K562 (cell line): ENCODE results near the gene ADCY9. TPM values are rescaled to one million over a fixed set of nuclear protein-coding genes. Genes with fewer than 3 reads are reported as not detected.

Experiments
- ATAC-seq: fragments of 200-7000 bp; cut with Tn5 transposase; 3 replicates; pipeline ENCODE4 v1.9.1; 2020; ENCODE audit warnings: moderate library complexity
- BruUV-seq: library from RNA; stranded (reverse); fragments of 400-500 nt; replicated peaks from 2 replicates; lab custom pipeline; 2021; lab: Mats Ljungman, UMichigan
- CTCF ChIA-PET: fragments of 300-600 bp; formaldehyde crosslinking; extraction: SDS; loops from one replicate; lab custom pipeline; 2021; ENCODE audit warnings: low intra/inter-chr PET ratio; lab: Yijun Ruan, JAX
- POLR2A ChIA-PET: fragments of 300-600, 350-650 bp; sonication (Branson Sonifier 250); formaldehyde crosslinking; extraction: SDS; loops from one replicate; lab custom pipeline; 2021; ENCODE audit warnings: antibody characterized with exemption, inconsistent platforms; lab: Yijun Ruan, JAX
- DNase-seq, 4 experiments: peaks; one replicate each; pipeline versions ENCODE4 v3.0.0 to v3.0.0-alpha.2; 2011 to 2018; ENCODE audit warnings: low spot score in 3 of 4, mixed read lengths in 3 of 4; ENCODE audit errors: extremely low read depth in 1 of 4
- FAIRE-seq: peaks from 2 replicates; lab custom pipeline; 2011; peaks lifted over from hg19 to GRCh38; lab: Jason Lieb, UNC
- H2AFZ ChIP-seq: 2 replicates; pipeline ENCODE4 v1.6.0; 2011; ENCODE audit warnings: low read depth, low read length, control low read depth, inconsistent platforms
- H3K27ac ChIP-seq: fragments of 200-600 bp; 3 replicates; pipeline ENCODE4 v1.8.0; 2011; ENCODE audit warnings: low read depth, mild to moderate bottlenecking, control low read depth, inconsistent platforms, low read length, moderate library complexity, mixed read lengths; ENCODE audit errors: extremely low read depth
- H3K27me3 ChIP-seq, 2 experiments: fragments of 300-600 bp in 1 of 2; 2 replicates in 1 of 2; 3 replicates in 1 of 2; pipeline versions ENCODE4 v1.6.0 to v1.8.0; 2011; ENCODE audit warnings: inconsistent platforms in 2 of 2, low read length in 2 of 2, mild to moderate bottlenecking in 1 of 2, mixed read lengths in 1 of 2, moderate library complexity in 1 of 2; ENCODE audit not compliant: control insufficient read depth in 2 of 2, insufficient read depth in 2 of 2
- H3K36me3 ChIP-seq: fragments of 300-600 bp; 3 replicates; pipeline ENCODE4 v1.8.0; 2011; ENCODE audit warnings: mild to moderate bottlenecking, low read length, inconsistent platforms; ENCODE audit not compliant: control insufficient read depth, insufficient read depth
- H3K4me1 ChIP-seq, 2 experiments: fragments of 200-600 bp in 1 of 2; replicated peaks in 1 of 2; 2 replicates in 1 of 2; 3 replicates in 1 of 2; pipeline versions ENCODE4 v1.5.1 to v1.8.0; 2011; ENCODE audit warnings: inconsistent platforms in 2 of 2, low read length in 2 of 2, mild to moderate bottlenecking in 1 of 2, mixed read lengths in 1 of 2, moderate library complexity in 1 of 2; ENCODE audit not compliant: control insufficient read depth in 2 of 2, insufficient read depth in 2 of 2
- H3K4me2 ChIP-seq: 2 replicates; pipeline ENCODE4 v1.6.1; 2011; ENCODE audit warnings: low read length, control low read depth, inconsistent platforms, mixed read lengths; ENCODE audit not compliant: insufficient read depth
- H3K4me3 ChIP-seq: fragments of 200-600 bp; sonication (generic), shearing (Covaris generic); 2 replicates; pipeline ENCODE4 v1.5.1; 2016; ENCODE audit warnings: control low read depth, inconsistent platforms
- H3K79me2 ChIP-seq: fragments of 200-600 bp; 3 replicates; pipeline ENCODE4 v1.8.0; 2011; ENCODE audit warnings: low read length, inconsistent platforms; ENCODE audit not compliant: control insufficient read depth, insufficient read depth
- H3K9ac ChIP-seq, 2 experiments: 2 replicates each; pipeline versions ENCODE4 v1.6.0 to v1.6.1; 2011; ENCODE audit warnings: low read depth in 2 of 2, low read length in 2 of 2, control low read depth in 1 of 2, inconsistent platforms in 1 of 2, mild to moderate bottlenecking in 1 of 2, mixed read lengths in 1 of 2; ENCODE audit not compliant: insufficient read depth in 1 of 2
- H3K9me1 ChIP-seq: one replicate; pipeline ENCODE4 v1.6.0; 2011; ENCODE audit warnings: inconsistent platforms, mild to moderate bottlenecking, low read length, moderate library complexity; ENCODE audit not compliant: control insufficient read depth, insufficient read depth
- H3K9me3 ChIP-seq: replicated peaks from 2 replicates; pipeline ENCODE4 v1.5.1; 2011; ENCODE audit warnings: low read depth, low read length, inconsistent platforms; ENCODE audit not compliant: control insufficient read depth, insufficient read depth
- H4K20me1 ChIP-seq: replicated peaks from 2 replicates; pipeline ENCODE4 v1.6.1; 2011; ENCODE audit warnings: low read length, inconsistent platforms, mixed read lengths; ENCODE audit not compliant: control insufficient read depth, insufficient read depth
- CHAMP1 ChIP-seq: fragments of 450-650 bp; IDR thresholded peaks from 2 replicates; pipeline ENCODE4 v1.6.1; 2016; ENCODE audit warnings: mild to moderate bottlenecking
- DNMT1 ChIP-seq: fragments of 450-650 bp; IDR thresholded peaks from 2 replicates; pipeline ENCODE4 v1.6.1; 2016; ENCODE audit warnings: antibody characterized with exemption, mild to moderate bottlenecking
- L3MBTL2 ChIP-seq: fragments of 450-650 bp; IDR thresholded peaks from 2 replicates; pipeline ENCODE4 v1.6.1; 2016; ENCODE audit warnings: mild to moderate bottlenecking, moderate library complexity
- MTA1 ChIP-seq: fragments of 450-650 bp; IDR thresholded peaks from 2 replicates; pipeline ENCODE4 v1.6.1; 2017; ENCODE audit warnings: borderline replicate concordance
- POLR3A ChIP-seq: IDR thresholded peaks from 2 replicates; pipeline ENCODE4 v1.6.1; 2011; ENCODE audit warnings: borderline replicate concordance, mild to moderate bottlenecking, moderate library complexity; ENCODE audit not compliant: insufficient read length, insufficient read depth; ENCODE audit errors: extremely low read depth
- STAT5B ChIP-seq: fragments of 250-450 bp; sonication (Bioruptor Pico); IDR thresholded peaks from 2 replicates; pipeline ENCODE4 v1.8.0; 2021; ENCODE audit warnings: mild to moderate bottlenecking, inconsistent platforms
- TGIF2 ChIP-seq: sonication (generic); formaldehyde crosslinking; IDR thresholded peaks from 2 replicates; pipeline ENCODE4 v1.8.1; 2022; ENCODE audit warnings: mild to moderate bottlenecking, missing genetic modification reagents, moderate library complexity
- THAP7 ChIP-seq: fragments of 250-450 bp; sonication (Bioruptor Pico); IDR thresholded peaks from 2 replicates; pipeline ENCODE4 v1.5.0; 2021
- ZNF561 ChIP-seq: fragments of 450-650 bp; formaldehyde crosslinking; conservative IDR thresholded peaks from 2 replicates; pipeline ENCODE4 v1.4.0; 2020; ENCODE audit warnings: mild to moderate bottlenecking, moderate library complexity
- ZNF76 ChIP-seq: fragments of 250-450 bp; sonication (Bioruptor Pico); IDR thresholded peaks from 2 replicates; pipeline ENCODE4 v1.4.0; 2020; ENCODE audit warnings: mild to moderate bottlenecking, moderate library complexity, borderline replicate concordance
- ZNF766 ChIP-seq: fragments of 200-800 bp; sonication (Bioruptor generic); conservative IDR thresholded peaks from 2 replicates; pipeline ENCODE4 v1.6.1; 2016; ENCODE audit warnings: missing genetic modification characterization, missing compliant biosample characterization
- WGBS: fragments of 100-300 bp; shearing (Covaris generic); methylation state at CpG from one replicate; pipeline ENCODE4 v1.1.6; 2016; ENCODE audit warnings: low coverage, mixed read lengths; ENCODE audit not compliant: insufficient coverage; ENCODE audit errors: missing lambda C conversion rate; 5-methylcytosine and 5-hydroxymethylcytosine counted together
- in situ Hi-C: fragments of 300-500 bp; cut with MboI; formaldehyde crosslinking; loops from 4 replicates; pipeline ENCODE4 v1.15.0; 2018; ENCODE audit warnings: inconsistent platforms, mixed read lengths
- intact Hi-C: fragments of 100-400 bp; cut with micrococcal nuclease; formaldehyde crosslinking; loops from 2 replicates; pipeline ENCODE4 v1.14.2; 2022
- polyA plus RNA-seq, 8 experiments: library from polyadenylated mRNA; depleted of rRNA in 4 of 8; stranded (reverse) in 5 of 8; unstranded in 3 of 8; fragments of >200 nt; fragmentation: Nextera tagmentation in 2 of 8; fragmentation: Illumina TruSeq in 1 of 8; extraction: Ambion mirVana in 2 of 8; extraction: Trizol in 1 of 8; gene quantifications; 2 replicates each; pipeline versions ENCODE4 v1.2.1 to v1.2.3, GENCODE V29; 2011 to 2014; ENCODE audit warnings: inconsistent platforms in 1 of 8, missing spikeins in 1 of 8
- total RNA-seq, 7 experiments: library from RNA; depleted of rRNA in 6 of 7; stranded (reverse); fragments of >200 nt in 6 of 7; fragmentation: Illumina TruSeq in 2 of 7; extraction: Trizol in 2 of 7; gene quantifications; 2 replicates each; pipeline versions ENCODE4 v1.2.1 to v1.2.3, GENCODE V29; 2011 to 2021; ENCODE audit warnings: low replicate concordance in 1 of 7

Gene ADCY9
- total and polyA plus RNA-seq, 9 of the 15 experiments (the other 6 are each of a cell fraction or from before 2014, with no cell fraction given): 0.03 to 0.29 (median 0.17) TPM

GRCh38 chr16:3988824-3989223, 127.4 kb downstream of the ADCY9 start:
- TF ChIP-seq ZNF76: no peak
- TF ChIP-seq DNMT1: no peak
- TF ChIP-seq STAT5B (CRISPR knock-in tag): no peak
- TF ChIP-seq POLR3A: no peak
- TF ChIP-seq MTA1: no peak
- Histone ChIP-seq H3K27ac (no peak overlapping the region), H2AFZ (no peak overlapping the region), H3K9ac (no peak overlapping the region), H3K79me2 (no peaks in the 10 kb centered on the region), H4K20me1 (peaks cover 17% of the 10 kb centered on the region; the same call in 1 of the 2 replicates), H3K9me3 (no peaks in the 10 kb centered on the region), H3K27me3 (peaks cover 62 to 92% of the 10 kb centered on the region in 2 experiments), H3K9me1 (no peaks in the 10 kb centered on the region), H3K4me2 (no peak overlapping the region), H3K4me1 (peaks cover 0 to 6% of the 10 kb centered on the region in 2 experiments; a peak in 2 of 5 replicates), H3K4me3 (no peak overlapping the region), H3K36me3 (no peaks in the 10 kb centered on the region)
- 10% methylated on average over 10 of the region's 10 CpGs for WGBS
- DNase-seq (no peak), ATAC-seq (no peak), FAIRE-seq (no peak)
- ChIA-PET CTCF (no interaction called here), POLR2A (interaction anchor here (0.6 kb wide), 1 partner anchor 341 kb away, joined by 3 read pairs; no protein-coding TSS in a partner anchor)
- BruUV-seq: no TSS peak
- intact Hi-C loops: loop anchor here (10.0 kb wide), 2 partner anchors 206 to 416 kb away; no protein-coding TSS in a partner anchor
- in situ Hi-C loops: loop anchor here (10.0 kb wide), 1 partner anchor 336 kb away; no protein-coding TSS in a partner anchor

- no peaks in the 10 kb centered on the region for H3K9me1 ChIP-seq
- no peak for FAIRE-seq
- H3K27me3 ChIP-seq: peaks cover 57 to 92% of the 10 kb centered on the region in 2 experiments
- H3K4me2 ChIP-seq: no peak overlapping the region
- no peak for ATAC-seq
- TF ChIP-seq L3MBTL2 (no peak), CHAMP1 (no peak), ZNF561 (CRISPR knock-in tag) (no peak), THAP7 (CRISPR knock-in tag) (no peak), ZNF766 (CRISPR knock-in tag) (no peak), TGIF2 (CRISPR knock-in tag) (no peak)
- no peak overlapping the region for H2AFZ ChIP-seq
- ChIA-PET POLR2A (interaction anchor here (0.6 kb wide), 1 partner anchor 43 kb away, joined by 3 read pairs; no protein-coding TSS in a partner anchor), CTCF (no interaction called here)
- intact Hi-C loops (loop anchor here (10.0 kb wide), 2 partner anchors 207 to 417 kb away; no protein-coding TSS in a partner anchor), in situ Hi-C loops (loop anchor here (10.0 kb wide), 1 partner anchor 337 kb away; no protein-coding TSS in a partner anchor)
- WGBS: 0% methylated on average over 9 of the region's 9 CpGs
- H3K4me3 ChIP-seq: no peak overlapping the region
- peaks cover 11% of the 10 kb centered on the region; the same call in 1 of the 2 replicates for H4K20me1 ChIP-seq
- BruUV-seq: no TSS peak
- H3K79me2 ChIP-seq: no peaks in the 10 kb centered on the region
- DNase-seq: no peak
- no peak overlapping the region for H3K9ac ChIP-seq
- H3K27ac ChIP-seq: no peak overlapping the region
- peaks cover 0 to 12% of the 10 kb centered on the region in 2 experiments; a peak in 3 of 5 replicates for H3K4me1 ChIP-seq
- no peaks in the 10 kb centered on the region for H3K36me3 ChIP-seq
- no peaks in the 10 kb centered on the region for H3K9me3 ChIP-seq
These were observed 128.2 kb downstream of the ADCY9 start for GRCh38 chr16:3988011-3988410.
